Breast epithelium (tissue), 4 donors: Measurements from ENCODE around the gene PDZD2. TPM values are rescaled to one million over a fixed set of nuclear protein-coding genes. Genes with fewer than 3 reads are reported as not detected.

Experiments used
- DNase-seq, 2 donors: peaks; one replicate each; pipeline ENCODE4 v3.0.0-alpha.2; 2019; ENCODE audit warnings: low spot score in 2 of 2
- H3K27ac ChIP-seq, 2 donors: fragments of 200-600 bp; sonication (generic) in 1 of 2; one replicate each; pipeline ENCODE4 v1.5.1; 2016 to 2019; ENCODE audit warnings: mild to moderate bottlenecking in 1 of 2
- H3K27me3 ChIP-seq, 2 donors: fragments of 200-600 bp; sonication (generic) in 1 of 2; one replicate each; pipeline versions ENCODE4 v1.5.1 to v1.6.0; 2017 to 2019; ENCODE audit warnings: control low read depth in 1 of 2, mild to moderate bottlenecking in 1 of 2
- H3K36me3 ChIP-seq: fragments of 200-600 bp; one replicate; pipeline ENCODE4 v1.5.1; 2019
- H3K4me1 ChIP-seq, 2 donors: fragments of 200-600 bp; sonication (generic); one replicate each; pipeline ENCODE4 v1.5.1; 2016 to 2019; ENCODE audit warnings: control low read depth in 1 of 2
- H3K4me3 ChIP-seq, 3 donors: fragments of 200-600 bp; sonication (generic); 1 replicate in 2 of 3; 2 replicates in 1 of 3; pipeline ENCODE4 v1.5.1; 2016 to 2019; ENCODE audit warnings: mild to moderate bottlenecking in 3 of 3, moderate library complexity in 2 of 3
- H3K9me3 ChIP-seq, 2 donors: fragments of 200-600 bp; sonication (generic) in 1 of 2; one replicate each; pipeline ENCODE4 v1.5.1; 2016 to 2019; ENCODE audit warnings: control low read depth in 1 of 2
- CTCF ChIP-seq, 3 donors: fragments of 450-650 bp; IDR thresholded peaks; one replicate each; pipeline ENCODE4 v1.5.1; 2016 to 2017; ENCODE audit warnings: antibody characterized with exemption in 3 of 3, mild to moderate bottlenecking in 3 of 3, moderate library complexity in 3 of 3
- POLR2A ChIP-seq: fragments of 450-650 bp; IDR thresholded peaks from one replicate; pipeline ENCODE4 v1.6.1; 2016; ENCODE audit warnings: antibody characterized with exemption, mild to moderate bottlenecking, moderate library complexity
- POLR2AphosphoS5 ChIP-seq, 3 donors: sonication (generic); formaldehyde crosslinking; IDR thresholded peaks; one replicate each; pipeline ENCODE4 v1.6.1; 2017; ENCODE audit warnings: antibody characterized with exemption in 3 of 3
- intact Hi-C: fragments of 100-400 bp; cut with DNase I; formaldehyde crosslinking; loops from one replicate; pipeline ENCODE4 v1.15.1; 2023; ENCODE audit warnings: low total_unique reads
- total RNA-seq, 3 donors: library from RNA; depleted of rRNA; stranded (reverse); fragments of >200 nt; gene quantifications; one replicate each; pipeline ENCODE4 v1.1.0, GENCODE V29; 2016

The PDZD2 gene
- total RNA-seq, 3 donors from 2014 or later = 16.8 to 23.3 (median 17.7) TPM

GRCh38 chr5:32000731-32001130 is 361.8 kb downstream of the PDZD2 start:
- H3K9me3 ChIP-seq = no peaks in the 10 kb centered on the region
- H3K27ac ChIP-seq = no peak overlapping the region
- intact Hi-C loops = no loop called here
- TF ChIP-seq POLR2A (no peak), POLR2AphosphoS5 (IDR thresholded peaks at IDR 0.05) (no peak), CTCF (IDR thresholded peaks at IDR 0.05) (no peak)
- DNase-seq = no peak
- no peaks in the 10 kb centered on the region for H3K36me3 ChIP-seq
- H3K4me1 ChIP-seq = no peaks in the 10 kb centered on the region
- H3K27me3 ChIP-seq = no peaks in the 10 kb centered on the region
- H3K4me3 ChIP-seq = no peak overlapping the region

- Histone ChIP-seq H3K27me3 (no peaks in the 10 kb centered on the region), H3K9me3 (no peaks in the 10 kb centered on the region), H3K27ac (no peak overlapping the region), H3K4me3 (no peak overlapping the region), H3K4me1 (no peaks in the 10 kb centered on the region), H3K36me3 (no peaks in the 10 kb centered on the region)
- TF ChIP-seq POLR2A = no peak
- TF ChIP-seq POLR2AphosphoS5 (IDR thresholded peaks at IDR 0.05) = no peak
- no peak for TF ChIP-seq CTCF (IDR thresholded peaks at IDR 0.05)
- no peak for DNase-seq
- intact Hi-C loops = no loop called here
These were observed 362.4 kb downstream of the PDZD2 start for GRCh38 chr5:32001284-32001683.

- intact Hi-C loops = no loop called here
- H3K4me1 ChIP-seq = no peaks in the 10 kb centered on the region
These were observed 362.8 kb downstream of the PDZD2 start for GRCh38 chr5:32001707-32002106.

GRCh38 chr5:32002755-32003154 is 363.8 kb downstream of the PDZD2 start:
- intact Hi-C loops = no loop called here
- Histone ChIP-seq H3K27ac (no peak overlapping the region), H3K36me3 (no peaks in the 10 kb centered on the region), H3K4me3 (no peak overlapping the region), H3K9me3 (no peaks in the 10 kb centered on the region), H3K27me3 (no peaks in the 10 kb centered on the region), H3K4me1 (no peaks in the 10 kb centered on the region)
- TF ChIP-seq POLR2A = no peak
- no peak for TF ChIP-seq CTCF (IDR thresholded peaks at IDR 0.05)
- no peak for TF ChIP-seq POLR2AphosphoS5 (IDR thresholded peaks at IDR 0.05)
- DNase-seq = no peak

More at GRCh38 chr5:32001707-32002106, 362.8 kb downstream of the PDZD2 start:
- no peaks in the 10 kb centered on the region for H3K27me3 ChIP-seq
- H3K4me3 ChIP-seq = no peak overlapping the region
- TF ChIP-seq POLR2A (no peak), POLR2AphosphoS5 (IDR thresholded peaks at IDR 0.05) (no peak), CTCF (IDR thresholded peaks at IDR 0.05) (no peak)
- H3K27ac ChIP-seq = no peak overlapping the region
- no peak for DNase-seq
- H3K36me3 ChIP-seq = no peaks in the 10 kb centered on the region
- no peaks in the 10 kb centered on the region for H3K9me3 ChIP-seq

GRCh38 chr5:32003981-32004380 is 365.1 kb downstream of the PDZD2 start:
- no peak for TF ChIP-seq POLR2A
- TF ChIP-seq POLR2AphosphoS5 (IDR thresholded peaks at IDR 0.05) = no peak
- TF ChIP-seq CTCF (IDR thresholded peaks at IDR 0.05) = no peak
- H3K36me3 ChIP-seq = no peaks in the 10 kb centered on the region
- H3K9me3 ChIP-seq = no peaks in the 10 kb centered on the region
- intact Hi-C loops = no loop called here
- DNase-seq = no peak
- H3K4me3 ChIP-seq = no peak overlapping the region
- H3K27ac ChIP-seq = no peak overlapping the region
- no peaks in the 10 kb centered on the region for H3K4me1 ChIP-seq
- H3K27me3 ChIP-seq = no peaks in the 10 kb centered on the region
